GM21786 (cell line): ENCODE results near the gene B4GALT1.
A peak's percentile ranks its signal among the peaks of the same experiment; 100 is the strongest.

Source experiments
- ATAC-seq: cut with Tn5 transposase; IDR thresholded peaks from one replicate; pipeline ENCODE4 v1.9.1; 2021; ENCODE audit not compliant: unreplicated experiment

B4GALT1 gene, protein sequence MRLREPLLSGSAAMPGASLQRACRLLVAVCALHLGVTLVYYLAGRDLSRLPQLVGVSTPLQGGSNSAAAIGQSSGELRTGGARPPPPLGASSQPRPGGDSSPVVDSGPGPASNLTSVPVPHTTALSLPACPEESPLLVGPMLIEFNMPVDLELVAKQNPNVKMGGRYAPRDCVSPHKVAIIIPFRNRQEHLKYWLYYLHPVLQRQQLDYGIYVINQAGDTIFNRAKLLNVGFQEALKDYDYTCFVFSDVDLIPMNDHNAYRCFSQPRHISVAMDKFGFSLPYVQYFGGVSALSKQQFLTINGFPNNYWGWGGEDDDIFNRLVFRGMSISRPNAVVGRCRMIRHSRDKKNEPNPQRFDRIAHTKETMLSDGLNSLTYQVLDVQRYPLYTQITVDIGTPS

DNA sequence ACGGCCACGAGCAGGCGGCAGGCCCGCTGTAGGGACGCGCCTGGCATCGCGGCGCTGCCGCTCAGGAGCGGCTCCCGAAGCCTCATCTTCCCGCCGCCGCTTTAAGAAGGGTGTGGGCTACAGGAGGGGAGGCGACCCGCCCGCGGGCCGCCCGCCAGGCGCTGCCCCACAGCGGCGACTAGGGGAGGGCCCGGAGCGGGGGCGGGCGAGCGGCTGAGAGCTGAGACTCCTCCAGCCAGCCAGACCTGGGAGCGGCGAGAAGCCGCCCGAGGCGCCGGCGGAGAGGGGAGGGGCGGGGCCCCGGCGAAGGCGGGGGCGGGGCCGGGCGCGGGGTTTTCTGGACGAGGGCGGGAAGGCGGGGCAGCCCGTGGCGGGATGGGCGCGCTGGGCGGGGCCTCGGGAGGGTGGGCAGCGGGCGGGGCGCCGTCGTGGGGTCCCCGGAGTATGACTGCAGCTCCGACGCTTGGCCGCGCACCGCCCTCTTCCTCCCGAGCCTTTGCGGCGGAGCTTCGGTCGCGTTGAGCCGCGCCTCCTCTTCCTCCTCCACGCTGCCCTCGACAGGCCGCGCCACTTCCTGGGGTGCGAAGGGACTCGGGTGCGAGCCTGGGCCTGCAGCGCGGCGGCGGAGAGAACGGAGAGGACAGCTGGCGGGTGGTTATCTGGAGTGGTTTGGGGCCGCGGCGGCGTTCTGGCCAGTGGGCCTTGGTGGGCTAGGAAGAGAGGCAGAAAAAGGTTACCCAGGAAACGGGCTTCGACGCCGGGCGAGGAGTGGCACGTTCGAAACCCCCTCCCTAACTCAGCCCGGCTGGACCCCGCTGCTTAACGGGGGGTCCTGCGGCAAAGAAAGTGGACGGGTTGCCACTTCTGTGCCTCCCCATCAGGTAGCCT, at the start of gene B4GALT1:
TSS of gene B4GALT1 (minus strand) at position 253 of the 888 bp plus-strand sequence. CDS start at position 86, 167 bp downstream.
- ATAC-seq, result peak; percentile 55

DNA sequence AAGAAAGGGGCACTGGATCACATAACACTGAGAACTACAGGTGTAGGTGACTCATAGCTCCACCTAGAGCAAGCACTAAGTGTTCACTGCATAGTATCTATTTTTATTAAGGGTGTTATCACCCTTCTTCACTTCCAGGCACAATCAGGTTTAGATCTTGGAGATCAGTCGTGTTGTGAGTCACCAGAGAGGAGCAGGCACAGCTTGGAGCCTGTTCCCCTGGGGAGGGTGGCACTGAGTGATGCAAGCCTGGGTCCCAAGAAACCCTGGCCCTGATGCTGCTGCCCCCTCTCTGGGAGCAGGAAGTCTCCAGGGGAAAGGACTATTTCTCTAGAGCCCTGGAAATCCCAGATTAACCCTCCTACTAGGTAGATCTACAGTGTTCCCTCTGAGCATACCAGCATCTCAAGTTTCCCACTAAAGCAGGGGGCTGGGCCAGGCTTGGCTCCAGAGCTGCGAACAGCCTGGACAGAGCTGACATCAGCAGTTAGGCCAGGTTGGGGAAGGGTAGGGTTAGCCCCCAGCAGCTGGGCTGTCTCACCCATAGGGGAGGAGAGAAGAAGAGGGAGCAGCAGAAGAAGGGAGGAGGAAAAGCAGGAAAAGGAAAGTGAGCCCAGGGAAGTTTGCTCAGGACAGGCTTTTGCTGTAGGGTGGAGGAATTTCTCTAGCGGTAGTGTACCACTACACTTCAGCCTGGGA, 44.7 kb upstream of the B4GALT1 start:
- no peak for ATAC-seq

DNA sequence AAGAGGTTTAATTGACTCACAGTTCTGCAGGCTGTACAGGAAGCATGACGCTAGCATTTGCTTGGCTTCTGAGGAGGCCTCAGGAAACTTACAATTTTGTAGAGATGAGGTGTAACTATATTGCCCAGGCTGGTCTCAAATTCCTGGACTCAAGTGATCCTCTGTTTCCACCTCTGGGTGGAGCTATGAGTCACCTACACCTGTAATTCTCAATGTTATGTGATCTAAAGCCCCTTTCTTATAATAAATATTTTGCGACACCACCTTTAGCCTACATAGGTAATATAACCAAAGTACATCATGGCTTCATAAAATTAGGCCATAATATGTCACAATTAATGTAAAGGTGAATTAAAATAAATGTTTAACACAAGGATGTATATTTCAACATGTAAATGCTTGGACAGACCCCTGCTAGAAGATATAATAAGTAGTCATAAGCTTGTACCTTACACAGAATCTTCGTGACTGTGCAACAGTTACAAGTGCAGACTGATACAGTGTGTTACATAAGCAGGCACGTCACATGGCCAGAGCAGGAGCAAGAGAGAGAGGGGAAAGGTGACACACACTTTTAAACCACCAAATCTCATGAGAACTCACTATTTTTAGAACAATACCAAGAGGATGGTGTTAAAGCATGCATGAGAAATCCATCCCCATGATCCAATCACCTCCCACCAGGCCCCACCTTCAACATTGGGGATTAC, 43.0 kb upstream of the B4GALT1 start:
- no peak for ATAC-seq

DNA sequence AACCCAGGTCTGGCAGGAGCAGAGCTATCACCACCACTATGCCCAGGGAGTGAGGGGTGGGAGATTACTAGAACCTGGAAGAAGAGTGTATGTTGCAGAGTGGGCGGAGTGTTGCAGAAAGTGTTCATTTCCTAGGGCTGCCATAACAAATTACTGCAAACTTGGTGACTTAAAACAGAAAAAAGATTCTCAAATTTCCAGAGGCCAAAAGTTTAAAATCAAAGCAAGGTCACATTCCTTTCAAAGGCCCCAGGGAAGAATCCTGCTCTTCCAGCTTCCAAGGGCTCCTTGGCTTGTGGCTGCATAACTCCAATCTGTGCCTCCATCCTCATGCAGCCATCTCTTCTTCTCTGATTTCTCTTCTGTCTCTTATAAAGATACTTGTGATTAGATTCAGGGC, 42.3 kb upstream of the B4GALT1 start:
- ATAC-seq, result no peak

DNA sequence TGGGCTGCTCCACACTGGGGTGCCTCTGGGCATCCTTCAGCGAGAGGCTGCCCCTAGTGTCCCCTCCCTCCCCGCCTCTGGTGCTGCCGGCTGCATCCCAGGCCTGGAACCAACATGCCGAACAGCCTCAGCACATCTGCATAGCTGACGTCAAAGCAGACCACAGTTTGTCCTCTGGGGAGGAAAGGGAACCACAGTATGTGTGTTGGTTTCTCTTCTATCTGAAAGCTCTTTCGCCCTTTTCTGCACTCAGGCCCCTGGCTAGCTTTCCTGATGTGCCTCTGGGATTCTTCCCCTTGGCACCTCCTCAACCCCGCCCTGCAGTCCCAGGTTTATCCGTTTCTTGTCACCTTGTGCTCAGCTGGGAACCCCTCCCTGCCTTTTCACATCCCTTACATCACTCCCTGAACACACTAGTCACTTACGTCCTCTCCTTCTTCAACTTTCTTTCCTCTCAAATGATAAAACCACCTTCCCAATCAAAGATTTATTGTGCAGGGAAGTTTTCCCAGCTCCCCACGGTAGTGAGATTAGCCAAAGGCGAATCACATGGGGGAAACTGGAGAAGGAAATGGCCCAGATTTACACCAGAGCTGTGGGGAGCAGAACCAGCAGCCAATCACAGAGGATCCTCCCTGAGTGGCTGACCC, 35.5 kb upstream of the B4GALT1 start:
- peak; percentile 99 for ATAC-seq

DNA sequence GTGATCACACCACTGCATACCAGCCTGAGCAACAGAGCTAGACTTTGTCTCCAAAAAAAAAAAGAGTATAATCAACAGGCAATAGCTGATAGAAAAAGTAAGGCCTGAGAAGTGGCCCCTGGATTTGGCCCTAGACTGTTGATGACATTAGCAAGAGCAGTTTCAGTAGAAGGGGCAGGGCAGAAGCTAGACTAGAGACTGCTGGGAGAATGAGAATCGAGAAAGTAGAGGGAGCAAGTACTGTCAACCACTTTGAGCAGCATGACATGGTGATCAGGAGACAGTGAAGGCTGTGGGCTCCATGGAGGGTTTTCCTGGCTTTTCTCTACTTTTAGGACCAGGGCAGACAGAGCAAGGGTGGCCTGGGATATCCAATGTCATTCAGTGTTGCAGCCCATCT, 34.9 kb upstream of the B4GALT1 start:
- peak; percentile 66 for ATAC-seq

DNA sequence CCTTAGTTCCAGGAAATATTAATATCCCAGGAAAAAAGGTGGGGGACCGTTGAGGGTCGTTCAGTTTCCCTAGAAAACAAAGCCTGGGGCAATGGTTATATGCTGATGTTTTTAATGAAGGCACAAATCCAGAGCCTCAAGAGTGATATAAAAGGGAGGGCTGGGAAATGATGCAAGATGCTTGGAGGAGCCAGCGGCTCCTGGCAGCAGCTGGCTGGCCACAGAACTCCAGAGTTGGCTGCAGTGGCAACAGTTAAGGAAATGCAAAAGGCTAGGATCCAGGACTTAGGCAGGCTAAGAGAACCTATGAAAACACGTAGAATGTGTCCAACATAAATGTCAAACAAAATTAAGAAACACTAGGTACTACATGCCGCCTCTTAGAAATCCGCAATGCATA, 31.0 kb upstream of the B4GALT1 start:
- ATAC-seq, result no peak

DNA sequence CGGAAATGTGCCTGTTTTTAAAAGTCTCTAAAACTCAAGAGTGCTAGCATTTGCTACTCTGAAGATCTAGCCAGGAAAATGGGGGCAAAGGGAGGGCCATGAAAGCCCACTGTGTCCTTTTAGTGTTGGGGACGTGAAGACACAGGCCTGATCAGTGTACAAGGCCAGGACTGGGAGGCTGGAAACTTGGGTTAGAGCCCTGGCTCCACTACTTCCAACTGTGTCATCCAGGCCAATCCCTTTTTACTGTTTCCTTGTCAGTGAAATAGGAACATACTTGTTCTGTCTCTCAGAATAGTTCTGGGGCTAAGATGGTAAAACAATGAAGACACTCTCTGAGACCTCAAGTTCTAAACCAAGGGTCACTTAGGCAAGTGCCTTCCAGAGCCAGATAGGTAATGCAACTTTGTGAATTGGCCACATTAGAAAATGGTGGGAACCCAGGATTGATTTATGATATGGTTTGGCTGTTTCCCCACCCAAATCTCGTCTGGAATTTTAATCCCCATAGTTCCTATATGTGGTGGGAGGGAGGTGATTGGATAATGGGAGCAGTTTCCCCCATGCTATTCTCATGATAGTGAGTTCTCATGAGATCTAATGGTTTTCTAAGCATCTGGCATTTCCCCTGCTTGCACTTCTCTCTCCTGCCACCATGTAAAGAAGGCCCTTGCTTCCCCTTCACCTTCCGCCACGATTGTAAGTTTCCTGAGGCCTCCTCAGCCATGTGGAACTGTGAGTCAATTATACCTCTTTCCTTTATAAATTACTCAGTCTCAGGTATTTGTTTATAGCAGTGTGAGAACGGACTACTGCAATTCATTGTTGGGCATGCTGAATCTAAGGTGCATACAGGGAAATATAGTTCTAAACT, 30.4 kb upstream of the B4GALT1 start:
- ATAC-seq, result no peak

DNA sequence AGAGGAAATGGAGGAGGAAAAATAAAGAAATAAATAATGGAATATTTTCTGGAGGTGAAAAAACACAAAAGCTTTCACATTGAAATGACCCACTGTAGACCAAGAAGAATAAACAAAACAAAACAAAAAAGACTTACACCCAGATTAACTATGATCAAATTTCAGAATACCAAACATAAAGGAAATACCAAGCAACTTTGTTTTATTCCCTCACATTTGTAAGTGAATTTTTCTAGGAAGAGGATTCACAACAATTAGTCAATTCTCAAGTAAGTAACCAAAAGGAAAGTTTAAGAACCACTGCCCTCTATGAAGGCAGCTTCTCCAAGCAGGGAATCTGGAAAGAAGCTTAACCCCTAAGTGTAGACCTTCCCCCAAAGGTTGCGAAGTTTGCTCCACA, 29.6 kb upstream of the B4GALT1 start:
- no peak for ATAC-seq

DNA sequence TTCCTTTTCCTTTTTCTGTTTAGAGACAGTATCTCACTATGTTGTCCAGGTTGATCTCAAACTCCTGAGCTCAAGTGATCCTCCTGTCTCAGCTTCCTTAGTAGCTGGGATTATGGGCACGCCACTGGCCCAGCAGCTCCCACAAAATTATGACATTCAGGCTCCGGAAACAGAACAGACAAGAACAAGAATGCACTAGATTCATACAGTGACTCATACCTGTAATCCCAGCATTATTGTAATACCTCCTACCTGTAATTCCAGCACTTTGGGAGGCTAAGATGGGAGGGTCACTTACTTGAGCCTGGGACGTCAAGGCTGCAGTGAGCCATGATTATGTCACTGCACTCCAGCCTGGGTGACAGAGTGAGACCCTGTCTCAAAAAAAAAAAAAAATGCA, 26.7 kb upstream of the B4GALT1 start:
- ATAC-seq, result no peak

DNA sequence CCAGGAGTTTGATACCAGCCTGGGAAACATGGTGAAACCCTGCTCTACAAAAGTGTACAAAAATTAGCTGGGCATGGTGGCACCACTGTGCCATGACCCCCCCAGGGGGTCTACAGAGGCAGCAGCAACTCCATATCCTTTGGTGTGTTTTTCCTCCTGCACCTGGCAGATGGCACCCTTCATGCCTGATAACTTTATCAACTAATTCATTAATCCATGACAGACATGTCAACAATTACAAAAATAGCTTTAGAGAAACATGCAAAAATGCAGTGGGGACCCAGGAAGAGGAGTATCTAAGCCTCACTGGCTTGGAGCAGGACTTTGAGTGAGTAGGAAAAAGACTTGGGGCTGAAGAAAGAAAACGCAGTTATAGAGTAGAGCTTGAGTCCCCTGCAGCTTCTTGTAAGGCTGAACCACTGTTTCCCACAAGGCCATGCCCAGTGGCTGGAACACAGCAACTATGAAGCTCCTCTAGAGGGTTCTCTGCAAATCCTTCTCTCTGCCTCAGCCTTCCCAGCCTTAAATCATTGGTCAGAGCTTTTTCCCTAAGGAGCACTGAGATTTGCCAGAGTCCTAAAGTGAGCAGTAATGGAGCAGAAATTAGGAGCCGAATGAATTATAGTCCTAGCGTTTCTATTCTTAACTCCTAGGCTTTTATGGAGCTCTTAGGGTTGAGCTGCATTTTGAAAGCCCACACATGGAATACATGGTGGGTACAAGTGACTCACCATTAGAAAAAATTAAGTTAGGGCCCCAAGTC, 25.5 kb upstream of the B4GALT1 start:
- ATAC-seq, result no peak

DNA sequence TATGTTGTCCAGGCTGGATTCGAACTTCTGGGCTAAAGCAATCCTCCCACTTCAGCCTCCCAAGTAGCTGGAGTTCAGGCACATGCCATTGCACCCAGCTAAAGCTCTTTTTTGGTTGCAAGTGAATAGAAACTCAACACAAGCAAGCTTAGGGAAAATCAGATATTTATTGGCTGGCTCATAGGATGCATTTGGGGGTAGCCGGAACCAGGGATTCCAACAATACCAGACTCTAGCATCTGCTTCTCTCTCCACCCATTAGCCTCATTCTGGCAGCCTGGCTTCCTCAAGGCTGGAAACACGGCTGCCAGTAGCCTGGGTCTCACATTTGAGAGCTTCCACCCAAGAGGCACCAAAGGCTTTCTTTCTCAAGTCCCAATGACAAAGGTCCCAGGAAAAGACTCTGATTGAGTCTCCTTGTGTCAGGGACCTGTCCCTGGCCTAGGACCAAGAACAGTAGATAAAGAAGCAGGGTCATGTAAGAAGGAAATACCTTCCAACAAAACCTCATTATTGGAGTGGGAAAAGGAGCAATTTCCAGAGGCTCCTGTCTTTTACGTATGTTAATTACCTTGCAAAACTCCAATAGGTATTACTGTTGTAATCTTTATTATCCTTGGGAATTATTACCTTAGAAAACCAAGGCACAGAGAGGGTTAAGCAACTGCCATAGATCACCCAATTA, 23.0 kb upstream of the B4GALT1 start:
- no peak for ATAC-seq

DNA sequence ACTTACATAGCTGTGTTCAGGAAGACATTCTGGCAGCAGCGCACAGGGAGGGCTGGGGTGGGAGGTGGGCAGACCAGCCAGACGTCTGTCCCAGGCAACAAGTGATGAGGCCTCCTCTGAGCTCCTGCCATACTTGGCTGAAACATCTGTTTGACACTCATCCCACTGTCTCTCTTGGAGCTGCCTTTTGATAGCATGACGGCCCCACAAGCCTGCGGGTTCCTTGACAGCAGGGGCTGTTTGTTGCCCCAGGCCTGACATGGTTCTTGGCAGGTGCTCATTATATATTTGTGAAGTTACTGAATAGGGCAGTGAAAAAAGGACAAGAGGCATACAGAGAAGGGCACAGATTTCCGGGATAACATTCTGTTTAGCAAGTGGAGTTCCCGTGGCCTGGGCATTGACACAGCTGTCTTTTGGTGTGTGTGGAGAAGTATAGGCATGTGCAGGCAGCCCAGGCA, 22.2 kb upstream of the B4GALT1 start:
- ATAC-seq, result no peak

DNA sequence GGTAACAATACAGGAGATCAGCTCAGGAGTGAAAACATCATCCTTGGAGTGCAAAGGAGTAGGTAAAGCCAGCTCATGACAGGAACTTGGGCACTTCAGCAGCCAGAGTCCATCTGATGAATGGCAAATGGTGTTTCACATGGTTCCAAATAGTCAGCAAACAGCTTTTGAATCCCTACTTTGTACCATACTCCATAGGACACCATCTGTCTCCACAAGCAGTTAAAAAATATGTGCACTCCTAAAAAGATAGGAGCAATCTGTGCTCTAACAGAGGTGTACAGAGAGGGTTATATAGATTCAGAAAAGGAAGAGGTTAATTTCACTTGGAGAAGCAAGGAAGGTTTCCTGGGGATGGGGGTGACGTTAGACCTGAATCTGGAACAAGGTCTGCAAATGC, 21.6 kb upstream of the B4GALT1 start:
- no peak for ATAC-seq

DNA sequence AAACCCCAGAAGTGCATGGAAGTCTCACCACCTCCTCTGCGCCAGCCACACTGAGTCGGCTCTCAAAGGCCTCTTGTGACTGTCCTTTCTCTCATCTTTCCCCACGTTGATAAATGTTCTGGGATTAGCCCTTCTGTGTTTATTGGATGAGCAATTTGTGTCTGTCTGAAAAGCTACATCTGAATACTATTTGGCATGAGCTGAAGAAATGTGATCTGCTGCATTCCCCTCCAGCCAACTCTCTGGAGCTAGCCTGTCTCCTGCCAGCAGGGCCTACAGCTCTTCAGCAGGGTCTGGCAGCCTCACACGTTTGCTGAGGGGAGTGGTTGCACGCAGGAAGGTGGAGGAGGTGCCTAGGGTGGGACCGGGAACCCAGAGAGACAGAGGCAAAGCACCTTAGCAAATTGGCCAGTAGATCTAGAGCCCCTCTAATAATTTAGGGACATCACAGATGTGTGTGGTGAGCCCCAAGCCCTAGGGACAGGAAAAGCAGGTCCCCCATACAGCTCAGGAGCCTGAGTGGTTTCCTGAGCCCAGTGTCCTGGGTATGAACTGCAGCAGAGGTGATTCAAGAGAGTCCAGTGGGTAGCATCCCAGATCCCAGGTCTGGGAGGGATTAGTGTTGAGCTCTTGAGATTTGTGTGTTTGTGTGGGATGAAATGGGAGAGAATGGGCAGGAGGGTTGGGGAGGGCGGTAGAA, 20.5 kb upstream of the B4GALT1 start:
- no peak for ATAC-seq

DNA sequence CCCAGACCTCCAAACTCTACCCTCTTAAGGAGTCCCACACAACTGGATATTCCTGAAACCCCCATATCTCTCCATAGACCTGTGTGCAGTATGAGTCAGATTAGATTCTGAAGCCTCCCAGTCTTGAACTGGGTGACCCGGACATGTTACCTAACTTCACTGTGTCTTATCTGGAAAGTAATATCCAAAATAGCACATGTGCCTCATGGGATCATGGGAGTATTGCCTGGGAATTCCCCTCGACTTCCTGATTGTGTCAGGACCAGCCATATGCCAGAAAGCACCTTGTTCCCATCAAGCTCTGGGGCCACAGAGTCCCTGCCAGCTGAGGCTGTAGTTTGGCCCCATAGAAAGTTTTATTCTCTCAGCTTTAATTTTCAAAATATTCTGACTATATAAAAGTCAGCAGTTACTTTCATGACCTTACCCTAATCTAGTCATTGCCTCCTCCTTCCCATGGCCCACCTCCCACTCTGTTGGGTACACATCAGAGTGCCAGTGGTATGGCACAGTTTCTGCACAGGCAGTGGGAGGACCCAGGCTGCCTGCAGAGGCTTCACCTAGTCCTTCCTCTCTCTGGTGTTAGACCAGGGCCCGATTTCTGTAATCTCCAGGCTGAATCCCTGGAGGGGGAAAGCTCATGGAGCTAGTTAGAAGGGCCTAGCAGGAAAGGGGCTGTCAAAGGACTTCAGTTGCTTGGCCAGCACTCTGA, 19.5 kb upstream of the B4GALT1 start:
- no peak for ATAC-seq

DNA sequence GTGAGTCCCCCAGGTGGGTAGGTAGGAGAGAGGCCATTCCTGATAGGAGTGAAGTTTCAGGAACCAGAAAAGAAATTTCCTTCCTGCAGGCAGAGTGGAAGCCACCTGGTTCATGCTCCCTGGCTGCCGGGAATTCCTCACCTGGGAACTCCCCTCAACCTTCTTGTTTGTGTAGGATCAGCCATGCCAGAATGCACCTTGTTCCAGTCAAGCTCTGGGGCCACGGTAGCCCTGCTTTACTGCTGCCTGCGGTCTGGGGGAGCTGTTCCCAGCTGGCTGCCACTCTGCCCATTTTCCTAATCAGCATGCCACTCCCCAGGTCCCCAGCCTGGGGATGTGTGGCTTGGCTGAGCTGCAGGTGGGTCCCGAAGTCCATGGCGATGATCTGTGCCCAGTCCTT, 18.7 kb upstream of the B4GALT1 start:
- ATAC-seq, result no peak
